Stimulated activated CD4-positive, alpha-beta T cell treated with anti-CD3 and anti-CD28 coated beads, Interleukin-2, amount 100 ng/mL, for 24 hours (primary cell): ENCODE measurements around the gene SLC26A4.

ENCODE experiments used
- DNase-seq, 2 donors: peaks; one replicate each; pipeline ENCODE4 v3.0.0-alpha.2; 2020

Gene SLC26A4

GRCh38 chr7:107754642-107755041 lies 94.0 kb downstream of the SLC26A4 start:
- no peak for DNase-seq

- DNase-seq: no peak
Measured at GRCh38 chr7:107758667-107759066, 98.0 kb downstream of the SLC26A4 start.

GRCh38 chr7:107767391-107767790 lies 106.8 kb downstream of the SLC26A4 start:
- DNase-seq: no peak
